DMS153 treated with DMSO at 0.1 percent for 48 hours (cell line): Measurements from ENCODE around the gene PCCA.
"Not testable (repeated sequence)": the region's sequence is repeated elsewhere in the genome, so short reads cannot be mapped to it uniquely, and the experiment has no call there.

Experiments
- DNase-seq: peaks from one replicate; lab custom pipeline; 2025; ENCODE audit not compliant: unreplicated experiment; lab: John Stamatoyannopoulos, UW

PCCA gene

DNA sequence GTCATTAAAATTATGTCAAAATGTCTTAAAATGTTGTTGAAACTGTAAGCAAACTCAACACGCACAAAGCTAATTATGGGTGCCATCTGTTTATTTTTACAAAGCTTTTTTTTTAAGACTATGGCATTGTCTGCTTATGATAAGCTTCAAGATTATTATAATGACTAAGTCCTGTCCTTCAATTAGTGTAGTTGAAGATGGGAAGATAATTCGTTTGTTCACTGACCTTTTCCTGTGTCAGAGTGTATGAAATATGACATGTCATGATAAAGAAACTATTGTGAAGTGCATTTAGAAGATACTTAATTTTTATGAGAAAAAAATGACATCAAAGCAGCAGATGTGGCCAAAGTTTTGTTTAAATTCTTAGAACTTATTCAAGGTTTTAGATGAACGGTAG lies 211.3 kb downstream of the PCCA start:
- DNase-seq, result no peak

- DNase-seq, result no peak
Measured at GRCh38 chr13:100300708-100301107, 211.8 kb downstream of the PCCA start.

- peak; percentile 90 for DNase-seq
Measured at GRCh38 chr13:100301418-100301817, 212.5 kb downstream of the PCCA start.

DNA sequence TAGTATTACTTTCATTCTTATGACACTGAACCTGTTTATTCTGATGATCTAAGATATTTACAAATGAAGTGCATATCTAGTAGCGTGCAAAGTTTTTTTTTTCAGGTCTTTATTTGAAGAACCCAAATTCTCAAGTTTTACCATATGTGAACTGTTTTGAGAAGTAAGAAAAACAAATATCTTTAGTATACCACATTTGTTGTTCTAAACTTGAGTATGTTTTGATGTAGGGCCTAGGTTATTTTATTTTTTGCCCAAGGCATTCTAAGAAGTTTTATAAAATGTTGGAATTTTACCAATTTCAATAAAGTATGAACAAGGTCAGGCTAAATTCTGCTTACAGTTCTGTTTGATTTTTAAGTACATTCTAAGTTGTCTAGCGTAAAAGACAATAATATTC lies 213.5 kb downstream of the PCCA start:
- DNase-seq, result no peak

GRCh38 chr13:100304229-100304628 lies 215.3 kb downstream of the PCCA start:
- no peak for DNase-seq

GRCh38 chr13:100305398-100305797 lies 216.5 kb downstream of the PCCA start:
- DNase-seq, result no peak

DNA sequence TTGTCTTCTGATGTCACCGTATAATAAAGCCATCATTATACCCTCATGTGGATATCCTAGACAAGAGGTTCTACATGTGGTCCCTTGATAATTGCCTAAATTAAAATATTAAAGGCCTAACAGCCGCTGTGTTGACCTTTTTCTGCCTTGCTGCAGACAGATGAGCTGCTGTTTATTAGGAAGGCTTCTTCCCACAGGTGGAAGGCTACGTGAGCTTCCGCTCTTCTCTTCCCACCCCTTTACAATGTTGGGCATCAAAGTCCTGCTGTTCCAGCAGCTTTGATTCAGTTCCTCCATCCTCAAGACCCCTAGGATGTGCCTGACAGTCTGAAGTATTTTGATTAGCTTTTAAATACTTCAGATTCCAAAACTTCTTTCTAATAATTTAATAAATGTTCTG lies 217.1 kb downstream of the PCCA start:
- no peak for DNase-seq

- DNase-seq, result no peak
Measured at GRCh38 chr13:100306434-100306999, 217.6 kb downstream of the PCCA start.

DNA sequence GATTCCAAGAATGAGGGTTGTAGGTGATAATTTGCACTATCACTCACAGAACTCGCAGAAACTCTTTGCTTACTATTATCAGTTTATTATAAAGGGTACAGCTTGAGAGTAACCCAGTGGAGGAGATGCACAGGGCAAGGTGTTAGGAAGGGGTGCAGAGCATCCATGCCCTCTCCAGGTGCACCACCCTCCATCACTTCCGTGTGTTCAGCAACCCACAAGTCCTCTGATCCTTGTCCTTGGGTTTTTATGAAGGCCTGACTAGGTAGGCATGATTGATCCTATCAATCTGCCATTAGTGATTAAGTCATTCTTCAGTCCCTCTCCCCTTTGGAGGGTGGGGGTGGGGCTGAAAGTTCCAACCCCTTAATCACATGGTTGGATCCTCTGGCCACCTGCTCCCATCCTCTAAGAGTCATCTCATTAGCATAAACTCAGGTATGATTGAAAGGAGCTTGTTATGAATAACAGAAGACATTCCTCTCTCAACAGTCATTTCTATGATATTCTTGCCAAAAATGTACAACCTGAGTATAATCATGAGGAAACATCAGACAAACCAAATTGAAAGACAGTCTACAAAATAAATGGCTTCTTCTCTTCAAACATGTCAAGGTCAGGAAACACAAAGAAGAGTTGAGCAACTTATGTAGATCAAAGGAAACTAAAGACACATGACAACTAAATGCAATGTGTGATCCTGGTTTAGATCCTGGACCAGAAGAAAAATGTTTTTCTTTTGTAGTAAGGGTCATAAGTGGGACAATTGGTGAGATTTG lies 225.4 kb downstream of the PCCA start:
- no peak for DNase-seq

- no peak for DNase-seq
Measured at GRCh38 chr13:100315522-100315921, 226.6 kb downstream of the PCCA start.

GRCh38 chr13:100318473-100318872 lies 229.6 kb downstream of the PCCA start:
- DNase-seq, result not testable (repeated sequence)

- DNase-seq, result no peak
Measured at GRCh38 chr13:100323937-100324336, 235.0 kb downstream of the PCCA start.

- DNase-seq, result no peak
Measured at GRCh38 chr13:100330662-100331061, 241.8 kb downstream of the PCCA start.

- no peak for DNase-seq
Measured at GRCh38 chr13:100333141-100333540, 244.2 kb downstream of the PCCA start.

- no peak for DNase-seq
Measured at GRCh38 chr13:100334214-100334613, 245.3 kb downstream of the PCCA start.

GRCh38 chr13:100336795-100337516 lies 248.1 kb downstream of the PCCA start:
- no peak for DNase-seq

DNA sequence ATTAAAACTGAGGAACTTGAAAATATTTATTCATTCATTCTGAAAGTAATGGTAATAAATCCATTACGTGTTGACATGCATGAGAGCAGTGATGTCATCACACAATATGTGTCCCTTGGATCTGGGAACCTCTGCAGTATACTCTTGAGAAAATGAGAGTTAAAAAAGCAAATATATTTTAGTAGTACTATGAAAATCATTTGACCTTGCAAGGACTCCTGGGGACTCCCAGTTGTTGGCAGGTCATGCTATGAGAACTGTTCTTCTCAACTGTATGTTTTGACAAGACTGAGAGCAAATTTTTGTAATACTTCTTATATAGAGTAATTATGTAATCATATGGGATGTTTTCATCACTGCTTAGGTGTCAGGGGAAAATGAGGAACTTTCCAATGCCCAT lies 249.4 kb downstream of the PCCA start:
- DNase-seq, result no peak

GRCh38 chr13:100339411-100339940 lies 250.6 kb downstream of the PCCA start:
- no peak for DNase-seq

- DNase-seq, result no peak
Measured at GRCh38 chr13:100340865-100341264, 252.0 kb downstream of the PCCA start.

DNA sequence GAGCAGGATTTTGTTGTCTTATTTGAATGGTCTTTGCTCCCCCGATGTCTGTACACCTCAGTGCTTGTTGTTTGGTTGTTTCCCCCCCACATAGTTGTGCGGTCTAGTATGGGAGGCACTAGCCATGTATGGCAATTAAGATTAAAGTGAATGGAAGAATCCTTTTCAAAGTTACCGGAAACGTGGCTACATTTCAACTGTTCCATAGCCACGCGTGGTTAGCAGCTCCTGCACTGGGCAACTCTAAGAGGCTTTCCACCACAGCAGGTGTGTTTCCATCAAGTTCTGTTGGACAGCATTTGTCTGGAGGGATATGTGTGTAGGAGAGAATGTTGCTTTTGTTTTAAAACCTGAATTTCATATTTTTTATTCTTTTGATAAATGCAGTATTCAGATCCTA lies 252.4 kb downstream of the PCCA start:
- DNase-seq, result no peak

DNA sequence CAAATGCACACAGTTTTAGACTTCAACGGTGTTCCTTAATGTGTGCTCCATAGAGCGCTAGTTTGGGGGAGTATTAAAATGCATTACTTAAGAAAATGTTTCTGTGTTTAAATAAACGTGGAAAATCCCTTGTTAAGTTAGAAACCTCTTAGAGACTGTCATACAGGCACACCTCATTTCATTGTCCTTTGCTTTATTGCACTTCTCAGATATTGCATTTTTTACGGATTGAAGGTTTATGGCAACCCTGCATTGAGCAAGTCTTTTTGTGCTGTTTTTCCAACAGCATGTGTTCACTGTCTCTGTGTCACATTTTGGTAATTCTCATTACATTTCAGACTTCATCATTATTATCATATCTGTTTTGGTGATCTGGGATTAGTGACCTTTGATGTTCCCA lies 255.7 kb downstream of the PCCA start:
- DNase-seq, result no peak

DNA sequence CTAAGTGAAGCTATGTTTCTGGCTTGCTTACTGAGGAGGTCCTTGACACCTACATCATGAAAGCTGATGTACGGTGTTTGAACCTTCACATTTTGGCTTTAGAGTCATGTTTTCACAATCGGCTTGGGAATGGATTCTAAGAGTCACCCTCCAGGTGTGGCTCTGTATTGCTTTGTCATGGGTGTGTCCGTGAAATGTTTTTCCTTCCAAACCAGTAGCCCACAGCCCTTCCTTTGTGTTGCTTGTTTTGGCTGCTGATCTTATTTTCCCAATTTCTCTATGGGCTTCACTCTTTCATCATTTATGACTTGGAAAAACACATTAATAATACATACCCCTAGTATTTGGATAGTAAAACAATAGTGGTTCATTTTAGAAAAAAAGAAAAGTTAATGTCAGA lies 259.1 kb downstream of the PCCA start:
- peak; percentile 3 for DNase-seq
